H9 (cell line): ENCODE data around the gene CFAP61. TPM values are rescaled to one million over a fixed set of nuclear protein-coding genes. Genes with fewer than 3 reads are reported as not detected.

Experiments
- DNase-seq: peaks from one replicate; pipeline ENCODE4 v3.0.0-alpha.2; 2017
- H2AFZ ChIP-seq: one replicate; pipeline ENCODE4 v1.6.1; 2013; ENCODE audit warnings: mild to moderate bottlenecking, low read length, control low read depth, moderate library complexity
- H2AK5ac ChIP-seq: 2 replicates; pipeline ENCODE4 v1.6.1; 2013; ENCODE audit warnings: low read length, control low read depth, mixed read lengths; ENCODE audit not compliant: insufficient read length
- H2BK120ac ChIP-seq: one replicate; pipeline ENCODE4 v1.6.1; 2013; ENCODE audit warnings: low read depth, mild to moderate bottlenecking, low read length, control low read depth, inconsistent platforms; ENCODE audit not compliant: poor library complexity, severe bottlenecking
- H2BK12ac ChIP-seq: 2 replicates; pipeline ENCODE4 v1.6.1; 2013; ENCODE audit warnings: low read length, control low read depth, mixed read lengths, low read depth; ENCODE audit not compliant: insufficient read length
- H2BK15ac ChIP-seq: 2 replicates; pipeline ENCODE4 v1.6.1; 2013; ENCODE audit warnings: low read depth, low read length, control low read depth
- H2BK20ac ChIP-seq: one replicate; pipeline ENCODE4 v1.6.1; 2013; ENCODE audit warnings: low read depth, mild to moderate bottlenecking, low read length, control low read depth, inconsistent platforms; ENCODE audit not compliant: poor library complexity, severe bottlenecking
- H2BK5ac ChIP-seq: 2 replicates; pipeline ENCODE4 v1.6.1; 2013; ENCODE audit warnings: low read length, control low read depth, mixed read lengths; ENCODE audit not compliant: insufficient read length
- H3K14ac ChIP-seq: 2 replicates; pipeline ENCODE4 v1.6.1; 2013; ENCODE audit warnings: low read length, control low read depth; ENCODE audit not compliant: insufficient read depth
- H3K18ac ChIP-seq: 2 replicates; pipeline ENCODE4 v1.6.1; 2013; ENCODE audit warnings: low read depth, mild to moderate bottlenecking, mixed read lengths, low read length, control low read depth; ENCODE audit not compliant: insufficient read length
- H3K23ac ChIP-seq: 2 replicates; pipeline ENCODE4 v1.6.1; 2013; ENCODE audit warnings: low read length, control low read depth, mixed read lengths, low read depth; ENCODE audit not compliant: insufficient read length
- H3K23me2 ChIP-seq: 2 replicates; pipeline ENCODE4 v1.6.1; 2013; ENCODE audit warnings: low read depth, mild to moderate bottlenecking, mixed read lengths, low read length, control low read depth; ENCODE audit not compliant: insufficient read length, poor library complexity, severe bottlenecking
- H3K27ac ChIP-seq: 2 replicates; pipeline ENCODE4 v1.5.1; 2013; ENCODE audit warnings: low read length, control low read depth, mixed read lengths, low read depth; ENCODE audit not compliant: insufficient read length
- H3K27me3 ChIP-seq: 2 replicates; pipeline ENCODE4 v1.6.1; 2013; ENCODE audit warnings: low read length, control low read depth, inconsistent platforms; ENCODE audit not compliant: insufficient read depth
- H3K4ac ChIP-seq: 2 replicates; pipeline ENCODE4 v1.6.1; 2013; ENCODE audit warnings: low read depth, mild to moderate bottlenecking, control low read depth, inconsistent platforms, low read length, moderate library complexity
- H3K4me1 ChIP-seq: 2 replicates; pipeline ENCODE4 v1.6.1; 2013; ENCODE audit warnings: low read length, control low read depth, inconsistent platforms; ENCODE audit not compliant: insufficient read depth
- H3K4me2 ChIP-seq: 2 replicates; pipeline ENCODE4 v1.6.1; 2013; ENCODE audit warnings: low read length, control low read depth, mixed read lengths; ENCODE audit not compliant: insufficient read length, insufficient read depth
- H3K56ac ChIP-seq: 2 replicates; pipeline ENCODE4 v1.6.1; 2013; ENCODE audit warnings: low read depth, mild to moderate bottlenecking, mixed read lengths, low read length, control low read depth; ENCODE audit not compliant: insufficient read length
- H3K79me1 ChIP-seq: 2 replicates; pipeline ENCODE4 v1.6.1; 2013; ENCODE audit warnings: low read depth, mild to moderate bottlenecking, moderate library complexity, low read length, control low read depth, inconsistent platforms; ENCODE audit not compliant: insufficient read depth, poor library complexity, severe bottlenecking
- H3K79me2 ChIP-seq: 2 replicates; pipeline ENCODE4 v1.6.1; 2013; ENCODE audit warnings: low read length, control low read depth, inconsistent platforms; ENCODE audit not compliant: insufficient read depth
- H3K9ac ChIP-seq: 2 replicates; pipeline ENCODE4 v1.6.1; 2013; ENCODE audit warnings: low read length, control low read depth, mixed read lengths; ENCODE audit not compliant: insufficient read length; ENCODE audit errors: extremely low read depth
- H3K9me3 ChIP-seq: one replicate; pipeline ENCODE4 v1.6.1; 2013; ENCODE audit warnings: low read depth, low read length, inconsistent platforms; ENCODE audit not compliant: control insufficient read depth
- H3T11ph ChIP-seq: one replicate; pipeline ENCODE4 v1.6.1; 2013; ENCODE audit warnings: mild to moderate bottlenecking, low read length, control low read depth, inconsistent platforms
- H4K20me1 ChIP-seq: one replicate; pipeline ENCODE4 v1.6.1; 2013; ENCODE audit not compliant: control insufficient read depth, insufficient read length, insufficient read depth
- H4K5ac ChIP-seq: 2 replicates; pipeline ENCODE4 v1.6.1; 2013; ENCODE audit warnings: low read depth, mild to moderate bottlenecking, mixed read lengths, low read length, control low read depth; ENCODE audit not compliant: insufficient read length
- H4K8ac ChIP-seq: replicated peaks from 2 replicates; pipeline ENCODE4 v1.6.1; 2013; ENCODE audit warnings: low read length, control low read depth, mixed read lengths, low read depth; ENCODE audit not compliant: insufficient read length
- H4K91ac ChIP-seq: 2 replicates; pipeline ENCODE4 v1.6.1; 2013; ENCODE audit warnings: low read depth, mild to moderate bottlenecking, moderate library complexity, mixed read lengths, low read length, control low read depth; ENCODE audit not compliant: insufficient read length
- H3K27ac Mint-ChIP-seq, 3 experiments: 2 replicates in 2 of 3; 3 replicates in 1 of 3; pipeline ENCODE4 v1.8.0; 2020 to 2021; ENCODE audit warnings: mixed read lengths in 3 of 3, mild to moderate bottlenecking in 1 of 3, moderate library complexity in 1 of 3
- H3K27me3 Mint-ChIP-seq: 2 replicates; pipeline ENCODE4 v1.8.0; 2021; ENCODE audit warnings: low read depth, mild to moderate bottlenecking, moderate library complexity, mixed read lengths
- H3K36me3 Mint-ChIP-seq, 3 experiments: 2 replicates in 2 of 3; 3 replicates in 1 of 3; pipeline ENCODE4 v1.8.0; 2020 to 2021; ENCODE audit warnings: low read depth in 3 of 3, mixed read lengths in 3 of 3; ENCODE audit not compliant: insufficient read depth in 1 of 3
- H3K4me1 Mint-ChIP-seq, 2 experiments: 2 replicates each; pipeline ENCODE4 v1.8.0; 2020; ENCODE audit warnings: mixed read lengths in 2 of 2
- H3K4me3 Mint-ChIP-seq, 2 experiments: 2 replicates in 1 of 2; 3 replicates in 1 of 2; pipeline ENCODE4 v1.8.0; 2020 to 2021; ENCODE audit warnings: mild to moderate bottlenecking in 2 of 2, mixed read lengths in 2 of 2, moderate library complexity in 1 of 2
- H3K9me3 Mint-ChIP-seq, 2 experiments: 2 replicates in 1 of 2; 3 replicates in 1 of 2; pipeline ENCODE4 v1.8.0; 2020; ENCODE audit warnings: mild to moderate bottlenecking in 2 of 2, mixed read lengths in 2 of 2, moderate library complexity in 1 of 2
- WGBS: extraction: QIAGEN DNeasy Blood & Tissue Kit; methylation state at CpG from one replicate; pipeline ENCODE4 v1.1.7; 2013; ENCODE audit warnings: missing lambda C conversion rate, low lambda C conversion rate, mixed read lengths; ENCODE audit not compliant: insufficient read length; ENCODE audit errors: extremely low coverage; 5-methylcytosine and 5-hydroxymethylcytosine counted together
- total RNA-seq: library from RNA; stranded (reverse); gene quantifications from 2 replicates; pipeline ENCODE4 v1.2.1, GENCODE V29; 2021
- TF ChIP-seq, protein P1 (sequence below): fragments of 200-600 bp; sonication (generic); conservative IDR thresholded peaks from 3 replicates; pipeline ENCODE4 v1.8.0; 2021; ENCODE audit warnings: antibody characterized with exemption, mild to moderate bottlenecking

CFAP61 gene
- total RNA-seq, 1 experiment from 2014 or later = 0.44 TPM

DNA sequence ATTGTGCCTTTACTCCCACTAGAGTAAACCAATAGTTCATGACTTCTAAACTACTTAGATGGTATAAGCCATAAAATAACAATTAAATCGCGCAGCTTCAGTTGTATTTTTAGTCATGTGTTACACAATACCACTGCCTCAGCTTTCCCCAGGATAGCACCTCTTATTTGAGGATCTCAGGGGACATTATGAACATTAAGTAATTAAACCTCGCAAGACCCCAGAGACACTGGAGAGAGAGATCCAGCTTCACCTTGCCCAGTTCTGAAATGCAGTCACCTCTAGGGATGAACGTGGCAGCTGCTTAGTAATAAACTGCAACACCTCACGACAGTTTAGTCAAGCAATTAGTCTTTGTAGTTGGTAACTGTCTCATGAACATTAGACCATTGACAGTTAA lies 87.1 kb downstream of the CFAP61 start:
- H3K14ac ChIP-seq = no peak overlapping the region

More for the DNA sequence above, 87.1 kb downstream of the CFAP61 start:
- Histone ChIP-seq H3T11ph (no peak overlapping the region), H3K23ac (no peak overlapping the region), H4K20me1 (no peaks in the 10 kb centered on the region), H2BK15ac (no peak overlapping the region), H3K9me3 (no peaks in the 10 kb centered on the region), H3K27ac (no peak overlapping the region), H3K4me2 (no peak overlapping the region), H3K9ac (no peak overlapping the region), H3K79me1 (no peaks in the 10 kb centered on the region), H4K5ac (no peak overlapping the region), H4K8ac (no peak overlapping the region), H2AK5ac (no peak overlapping the region), H4K91ac (no peak overlapping the region), H2BK20ac (no peak overlapping the region), H2BK12ac (no peak overlapping the region), H3K56ac (no peak overlapping the region), H3K27me3 (no peaks in the 10 kb centered on the region), H3K18ac (no peak overlapping the region), H3K4me1 (no peaks in the 10 kb centered on the region), H3K23me2 (no peaks in the 10 kb centered on the region), H3K79me2 (no peaks in the 10 kb centered on the region), H2BK120ac (no peak overlapping the region), H3K4ac (no peak overlapping the region), H2BK5ac (no peak overlapping the region), H2AFZ (no peak overlapping the region)
- Mint-ChIP-seq H3K27me3 (no peaks in the 10 kb centered on the region), H3K9me3 (peaks cover 0 to 3% of the 10 kb centered on the region in 2 experiments; a peak in 3 of 5 replicates), H3K4me1 (no peaks in the 10 kb centered on the region), H3K36me3 (no peaks in the 10 kb centered on the region; a peak in 1 of 7 replicates), H3K27ac (no peak overlapping the region), H3K4me3 (no peak overlapping the region)
- TF ChIP-seq, protein P1, sequence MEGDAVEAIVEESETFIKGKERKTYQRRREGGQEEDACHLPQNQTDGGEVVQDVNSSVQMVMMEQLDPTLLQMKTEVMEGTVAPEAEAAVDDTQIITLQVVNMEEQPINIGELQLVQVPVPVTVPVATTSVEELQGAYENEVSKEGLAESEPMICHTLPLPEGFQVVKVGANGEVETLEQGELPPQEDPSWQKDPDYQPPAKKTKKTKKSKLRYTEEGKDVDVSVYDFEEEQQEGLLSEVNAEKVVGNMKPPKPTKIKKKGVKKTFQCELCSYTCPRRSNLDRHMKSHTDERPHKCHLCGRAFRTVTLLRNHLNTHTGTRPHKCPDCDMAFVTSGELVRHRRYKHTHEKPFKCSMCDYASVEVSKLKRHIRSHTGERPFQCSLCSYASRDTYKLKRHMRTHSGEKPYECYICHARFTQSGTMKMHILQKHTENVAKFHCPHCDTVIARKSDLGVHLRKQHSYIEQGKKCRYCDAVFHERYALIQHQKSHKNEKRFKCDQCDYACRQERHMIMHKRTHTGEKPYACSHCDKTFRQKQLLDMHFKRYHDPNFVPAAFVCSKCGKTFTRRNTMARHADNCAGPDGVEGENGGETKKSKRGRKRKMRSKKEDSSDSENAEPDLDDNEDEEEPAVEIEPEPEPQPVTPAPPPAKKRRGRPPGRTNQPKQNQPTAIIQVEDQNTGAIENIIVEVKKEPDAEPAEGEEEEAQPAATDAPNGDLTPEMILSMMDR = no peak
- DNase-seq = no peak
- WGBS = no CpG with 5 or more reads among the region's 5 CpGs
